ENCODE results near the gene DNAH9. TPM values are rescaled to one million over a fixed set of nuclear protein-coding genes. Genes with fewer than 3 reads are reported as not detected.

DNAH9 gene
- total RNA-seq, 1 donor from 2014 or later, result 0.41 TPM

- no peaks in the 10 kb centered on the region for H3K4me1 ChIP-seq
- no peaks in the 10 kb centered on the region for H3K9me3 ChIP-seq
- no peak overlapping the region for H3K4me3 ChIP-seq
- ATAC-seq, result no peak
- intact Hi-C loops (cut with DNase I), result no loop called here
- no peaks in the 10 kb centered on the region for H3K36me3 ChIP-seq
- no peaks in the 10 kb centered on the region for H3K27me3 ChIP-seq
- no peak for TF ChIP-seq CTCF (IDR thresholded peaks at IDR 0.05)
- no peak overlapping the region for H3K27ac ChIP-seq
- DNase-seq, result no peak
Measured at GRCh38 chr17:11816409-11816808, 218.1 kb downstream of the DNAH9 start.

GRCh38 chr17:11823862-11824261 lies 225.6 kb downstream of the DNAH9 start:
- no peak for TF ChIP-seq CTCF (IDR thresholded peaks at IDR 0.05)
- DNase-seq, result no peak
- no peaks in the 10 kb centered on the region for H3K36me3 ChIP-seq
- no peaks in the 10 kb centered on the region for H3K9me3 ChIP-seq
- no peak for ATAC-seq
- no peak overlapping the region for H3K27ac ChIP-seq
- intact Hi-C loops (cut with DNase I), result no loop called here
- no peak overlapping the region for H3K4me3 ChIP-seq
- no peaks in the 10 kb centered on the region for H3K27me3 ChIP-seq
- no peaks in the 10 kb centered on the region for H3K4me1 ChIP-seq

- H3K9me3 ChIP-seq, result no peaks in the 10 kb centered on the region
- no peak overlapping the region for H3K27ac ChIP-seq
- TF ChIP-seq CTCF (IDR thresholded peaks at IDR 0.05), result no peak
- no peaks in the 10 kb centered on the region for H3K36me3 ChIP-seq
- H3K4me1 ChIP-seq, result no peaks in the 10 kb centered on the region
- no peaks in the 10 kb centered on the region for H3K27me3 ChIP-seq
- intact Hi-C loops (cut with DNase I), result no loop called here
- DNase-seq, result no peak
- H3K4me3 ChIP-seq, result no peak overlapping the region
- ATAC-seq, result no peak
Measured at GRCh38 chr17:11825572-11826209, 227.4 kb downstream of the DNAH9 start.

- intact Hi-C loops (cut with DNase I), result no loop called here
- Histone ChIP-seq H3K36me3 (no peaks in the 10 kb centered on the region), H3K4me3 (no peak overlapping the region), H3K9me3 (no peaks in the 10 kb centered on the region), H3K4me1 (no peaks in the 10 kb centered on the region), H3K27me3 (no peaks in the 10 kb centered on the region), H3K27ac (no peak overlapping the region)
- ATAC-seq (no peak), DNase-seq (no peak)
- TF ChIP-seq CTCF (IDR thresholded peaks at IDR 0.05), result no peak
Measured at GRCh38 chr17:11832401-11833137, 234.3 kb downstream of the DNAH9 start.

GRCh38 chr17:11836508-11836907 lies 238.2 kb downstream of the DNAH9 start:
- no peak for TF ChIP-seq CTCF (IDR thresholded peaks at IDR 0.05)
- DNase-seq, result no peak
- no peaks in the 10 kb centered on the region for H3K4me1 ChIP-seq
- H3K27ac ChIP-seq, result no peak overlapping the region
- intact Hi-C loops (cut with DNase I), result no loop called here
- no peak overlapping the region for H3K4me3 ChIP-seq
- no peaks in the 10 kb centered on the region for H3K9me3 ChIP-seq
- ATAC-seq, result no peak
- no peaks in the 10 kb centered on the region for H3K27me3 ChIP-seq
- H3K36me3 ChIP-seq, result no peaks in the 10 kb centered on the region
